ENCODE results near the gene ZFP36L1. TPM values are rescaled to one million over a fixed set of nuclear protein-coding genes. Genes with fewer than 3 reads are reported as not detected.
A peak's percentile ranks its signal among the peaks of the same experiment; 100 is the strongest.

The ZFP36L1 gene
- total RNA-seq, 1 donor from 2014 or later, result 48.0 TPM

- DNase-seq, result no peak
- H3K36me3 ChIP-seq, result peaks cover 5% of the 10 kb centered on the region
- no peak overlapping the region for H3K4me3 ChIP-seq
- peaks cover 16% of the 10 kb centered on the region for H3K4me1 ChIP-seq
- intact Hi-C loops (cut with micrococcal nuclease), result no loop called here
- H3K9me3 ChIP-seq (replicated peaks), result peaks cover 17% of the 10 kb centered on the region
- no peaks in the 10 kb centered on the region for H3K27me3 ChIP-seq (ENCODE audit: low read depth)
- H3K27ac ChIP-seq (replicated peaks), result no peak overlapping the region
- TF ChIP-seq, protein P1, sequence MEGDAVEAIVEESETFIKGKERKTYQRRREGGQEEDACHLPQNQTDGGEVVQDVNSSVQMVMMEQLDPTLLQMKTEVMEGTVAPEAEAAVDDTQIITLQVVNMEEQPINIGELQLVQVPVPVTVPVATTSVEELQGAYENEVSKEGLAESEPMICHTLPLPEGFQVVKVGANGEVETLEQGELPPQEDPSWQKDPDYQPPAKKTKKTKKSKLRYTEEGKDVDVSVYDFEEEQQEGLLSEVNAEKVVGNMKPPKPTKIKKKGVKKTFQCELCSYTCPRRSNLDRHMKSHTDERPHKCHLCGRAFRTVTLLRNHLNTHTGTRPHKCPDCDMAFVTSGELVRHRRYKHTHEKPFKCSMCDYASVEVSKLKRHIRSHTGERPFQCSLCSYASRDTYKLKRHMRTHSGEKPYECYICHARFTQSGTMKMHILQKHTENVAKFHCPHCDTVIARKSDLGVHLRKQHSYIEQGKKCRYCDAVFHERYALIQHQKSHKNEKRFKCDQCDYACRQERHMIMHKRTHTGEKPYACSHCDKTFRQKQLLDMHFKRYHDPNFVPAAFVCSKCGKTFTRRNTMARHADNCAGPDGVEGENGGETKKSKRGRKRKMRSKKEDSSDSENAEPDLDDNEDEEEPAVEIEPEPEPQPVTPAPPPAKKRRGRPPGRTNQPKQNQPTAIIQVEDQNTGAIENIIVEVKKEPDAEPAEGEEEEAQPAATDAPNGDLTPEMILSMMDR (IDR thresholded peaks at IDR 0.05; ENCODE audit: borderline replicate concordance), result no peak
Observed at GRCh38 chr14:68800390-68800789, 7.5 kb upstream of the ZFP36L1 start.

DNA sequence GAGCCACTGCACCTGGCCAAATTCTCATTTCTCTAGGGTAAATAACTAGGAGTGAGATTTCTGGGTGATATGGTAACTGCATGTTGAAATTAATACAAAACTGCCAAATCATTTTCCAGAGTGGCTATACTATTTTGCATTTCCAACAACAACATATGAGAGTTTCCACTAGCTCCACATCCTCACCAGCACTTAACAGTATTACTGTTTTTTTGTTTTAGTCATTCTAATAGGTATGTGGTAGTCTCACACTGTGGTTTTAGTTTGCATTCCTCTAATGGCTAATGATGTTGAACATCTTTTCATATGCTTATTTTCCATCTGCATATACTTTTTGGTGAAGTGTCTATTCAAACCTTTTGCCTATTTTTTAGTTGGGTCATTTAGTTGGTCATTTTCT, 5.8 kb upstream of the ZFP36L1 start:
- TF ChIP-seq, protein P1 (IDR thresholded peaks at IDR 0.05; ENCODE audit: borderline replicate concordance), result no peak
- intact Hi-C loops (cut with micrococcal nuclease), result loop anchor here (5.0 kb wide), 1 partner anchor 551 kb away; no protein-coding TSS in a partner anchor
- H3K9me3 ChIP-seq (replicated peaks), result peaks cover 17% of the 10 kb centered on the region
- peaks cover 5% of the 10 kb centered on the region for H3K36me3 ChIP-seq
- H3K27me3 ChIP-seq (ENCODE audit: low read depth), result no peaks in the 10 kb centered on the region
- H3K4me3 ChIP-seq, result no peak overlapping the region
- no peak overlapping the region for H3K27ac ChIP-seq (replicated peaks)
- DNase-seq, result no peak
- H3K4me1 ChIP-seq, result peaks cover 26% of the 10 kb centered on the region

- H3K36me3 ChIP-seq, result peaks cover 5% of the 10 kb centered on the region
- H3K4me3 ChIP-seq, result no peak overlapping the region
- peaks cover 15% of the 10 kb centered on the region for H3K9me3 ChIP-seq (replicated peaks)
- intact Hi-C loops (cut with micrococcal nuclease), result loop anchor here (5.0 kb wide), 1 partner anchor 550 kb away; no protein-coding TSS in a partner anchor
- peaks cover 33% of the 10 kb centered on the region for H3K4me1 ChIP-seq
- H3K27me3 ChIP-seq (ENCODE audit: low read depth), result no peaks in the 10 kb centered on the region
- TF ChIP-seq, protein P1 (IDR thresholded peaks at IDR 0.05; ENCODE audit: borderline replicate concordance), result no peak
- H3K27ac ChIP-seq (replicated peaks), result peak overlapping the region; percentile 100
- no peak for DNase-seq
Observed at GRCh38 chr14:68797121-68797670, 4.3 kb upstream of the ZFP36L1 start.

- H3K27me3 ChIP-seq (ENCODE audit: low read depth), result no peaks in the 10 kb centered on the region
- peaks cover 9% of the 10 kb centered on the region for H3K9me3 ChIP-seq (replicated peaks)
- peaks cover 3% of the 10 kb centered on the region for H3K36me3 ChIP-seq
- no peak for DNase-seq
- TF ChIP-seq, protein P1 (IDR thresholded peaks at IDR 0.05; ENCODE audit: borderline replicate concordance), result no peak
- H3K27ac ChIP-seq (replicated peaks), result peak overlapping the region; percentile 100
- H3K4me3 ChIP-seq, result peak overlapping the region; percentile 96
- intact Hi-C loops (cut with micrococcal nuclease), result loop anchor here (5.0 kb wide), 1 partner anchor 549 kb away; no protein-coding TSS in a partner anchor
- H3K4me1 ChIP-seq, result peaks cover 39% of the 10 kb centered on the region
Observed at GRCh38 chr14:68796418-68797101, 3.7 kb upstream of the ZFP36L1 start.

- TF ChIP-seq, protein P1 (IDR thresholded peaks at IDR 0.05; ENCODE audit: borderline replicate concordance), result peak; percentile 86
- Histone ChIP-seq H3K27me3 (ENCODE audit: low read depth) (no peaks in the 10 kb centered on the region), H3K27ac (replicated peaks) (peak overlapping the region; percentile 100), H3K4me1 (peaks cover 46% of the 10 kb centered on the region), H3K9me3 (replicated peaks) (peaks cover 1% of the 10 kb centered on the region), H3K4me3 (peak overlapping the region; percentile 96), H3K36me3 (peaks cover 2% of the 10 kb centered on the region)
- peak; percentile 87 for DNase-seq
- intact Hi-C loops (cut with micrococcal nuclease), result loop anchor here (5.0 kb wide), 1 partner anchor 549 kb away; no protein-coding TSS in a partner anchor
Observed at GRCh38 chr14:68795597-68796417, 2.9 kb upstream of the ZFP36L1 start.

Data from left ventricle myocardium inferior (tissue), 1 donor.